H1 (cell line): ENCODE measurements around the gene DOCK11. TPM values are rescaled to one million over a fixed set of nuclear protein-coding genes. Genes with fewer than 3 reads are reported as not detected.

Experiments
- CTCF ChIA-PET: fragments of 300-600 bp; sonication (Branson Sonifier 250); formaldehyde crosslinking; loops from one replicate; lab custom pipeline; 2021; ENCODE audit not compliant: partially characterized antibody; lab: Charles Lee
- POLR2A ChIA-PET: fragments of 300-600 bp; sonication (Branson Sonifier 250); formaldehyde crosslinking; loops from one replicate; lab custom pipeline; 2021; ENCODE audit warnings: inconsistent platforms; ENCODE audit not compliant: partially characterized antibody; lab: Charles Lee
- DNase-seq, 2 experiments: peaks; one replicate each; pipeline versions ENCODE4 v3.0.0 to v3.0.0-alpha.2; 2010 to 2022; ENCODE audit warnings: low spot score in 2 of 2, low read depth in 1 of 2, mixed read lengths in 1 of 2
- FAIRE-seq: peaks from 2 replicates; lab custom pipeline; 2011; peaks lifted over from hg19 to GRCh38; lab: Jason Lieb, UNC
- H2AFZ ChIP-seq: 2 replicates; pipeline ENCODE4 v1.8.1; 2012; ENCODE audit warnings: low read length, inconsistent platforms
- H2AK5ac ChIP-seq: 2 replicates; pipeline ENCODE4 v1.6.1; 2013; ENCODE audit warnings: low read depth, low read length
- H2BK120ac ChIP-seq: replicated peaks from 2 replicates; pipeline ENCODE3; 2013; ENCODE audit warnings: low read depth, low read length, inconsistent platforms
- H2BK12ac ChIP-seq: 2 replicates; pipeline ENCODE4 v1.6.1; 2013; ENCODE audit warnings: low read depth, low read length
- H2BK15ac ChIP-seq: 2 replicates; pipeline ENCODE4 v1.6.1; 2013; ENCODE audit warnings: low read length
- H2BK20ac ChIP-seq: 2 replicates; pipeline ENCODE4 v1.6.1; 2013; ENCODE audit warnings: low read length
- H2BK5ac ChIP-seq: 2 replicates; pipeline ENCODE4 v1.6.1; 2013; ENCODE audit warnings: low read depth, low read length
- H3K14ac ChIP-seq: 2 replicates; pipeline ENCODE4 v1.6.1; 2013; ENCODE audit warnings: inconsistent platforms; ENCODE audit not compliant: insufficient read length
- H3K18ac ChIP-seq: 2 replicates; pipeline ENCODE4 v1.6.1; 2013; ENCODE audit warnings: low read length; ENCODE audit errors: extremely low read depth
- H3K23ac ChIP-seq: 2 replicates; pipeline ENCODE4 v1.6.1; 2013; ENCODE audit warnings: inconsistent platforms; ENCODE audit not compliant: insufficient read length
- H3K23me2 ChIP-seq: 2 replicates; pipeline ENCODE4 v1.6.1; 2013; ENCODE audit warnings: low read depth, low read length
- H3K27ac ChIP-seq: 2 replicates; pipeline ENCODE4 v1.6.1; 2011; ENCODE audit warnings: low read depth, low read length, inconsistent platforms
- H3K27me3 ChIP-seq, 4 experiments: replicated peaks in 1 of 4; 1 replicate in 1 of 4; 2 replicates in 3 of 4; pipeline versions ENCODE4 v1.6.1 to v1.8.1; 2011 to 2013; ENCODE audit warnings: low read length in 3 of 4, mild to moderate bottlenecking in 3 of 4, inconsistent platforms in 2 of 4, mixed read lengths in 2 of 4, moderate library complexity in 1 of 4; ENCODE audit not compliant: control insufficient read depth in 3 of 4, insufficient read depth in 3 of 4; ENCODE audit errors: extremely low read depth in 1 of 4
- H3K36me3 ChIP-seq, 4 experiments: 2 replicates each; pipeline versions ENCODE4 v1.6.1 to v1.8.1; 2011 to 2013; ENCODE audit warnings: mild to moderate bottlenecking in 4 of 4, low read length in 3 of 4, moderate library complexity in 2 of 4, control low read depth in 1 of 4, inconsistent platforms in 1 of 4; ENCODE audit not compliant: insufficient read depth in 4 of 4, control insufficient read depth in 2 of 4
- H3K4ac ChIP-seq: replicated peaks from 2 replicates; pipeline ENCODE3; 2013; ENCODE audit warnings: low read length, low read depth, mixed read lengths, inconsistent platforms; ENCODE audit not compliant: insufficient read length
- H3K4me1 ChIP-seq, 4 experiments: replicated peaks in 1 of 4; 1 replicate in 1 of 4; 2 replicates in 3 of 4; pipeline versions ENCODE4 v1.6.1 to v1.8.1; 2011 to 2013; ENCODE audit warnings: low read length in 3 of 4, inconsistent platforms in 2 of 4, mixed read lengths in 1 of 4; ENCODE audit not compliant: insufficient read depth in 4 of 4, control insufficient read depth in 3 of 4
- H3K4me2 ChIP-seq, 2 experiments: 2 replicates each; pipeline versions ENCODE4 v1.6.1 to v1.8.1; 2011 to 2013; ENCODE audit warnings: low read depth in 2 of 2, low read length in 2 of 2, control low read depth in 1 of 2, inconsistent platforms in 1 of 2, mild to moderate bottlenecking in 1 of 2; ENCODE audit not compliant: insufficient read depth in 1 of 2
- H3K4me3 ChIP-seq, 4 experiments: fragments of 200-600, 300-600 bp in 1 of 4; sonication (generic), shearing (Covaris generic), sonication (Bioruptor Twin) in 1 of 4; 2 replicates each; pipeline versions ENCODE4 v1.5.1 to v1.8.1; 2011 to 2016; ENCODE audit warnings: low read length in 4 of 4, low read depth in 3 of 4, control low read depth in 2 of 4, inconsistent platforms in 2 of 4, mild to moderate bottlenecking in 2 of 4, mixed read lengths in 1 of 4, moderate library complexity in 1 of 4; ENCODE audit not compliant: insufficient read depth in 2 of 4; ENCODE audit errors: extremely low read depth in 1 of 4
- H3K56ac ChIP-seq: replicated peaks from 2 replicates; pipeline ENCODE3; 2013; ENCODE audit warnings: low read depth, mild to moderate bottlenecking, mixed read lengths, low read length, inconsistent platforms; ENCODE audit not compliant: insufficient read length
- H3K79me1 ChIP-seq: 2 replicates; pipeline ENCODE4 v1.6.1; 2013; ENCODE audit warnings: low read depth, low read length, control low read depth
- H3K79me2 ChIP-seq, 2 experiments: 2 replicates each; pipeline versions ENCODE4 v1.6.1 to v1.8.1; 2012 to 2013; ENCODE audit warnings: low read length in 2 of 2, mild to moderate bottlenecking in 2 of 2, inconsistent platforms in 1 of 2; ENCODE audit not compliant: insufficient read depth in 2 of 2, control insufficient read depth in 1 of 2
- H3K9ac ChIP-seq, 4 experiments: replicated peaks in 1 of 4; 1 replicate in 1 of 4; 2 replicates in 3 of 4; pipeline versions ENCODE4 v1.6.1 to v1.8.1; 2011 to 2013; ENCODE audit warnings: low read depth in 3 of 4, low read length in 3 of 4, control low read depth in 2 of 4, mild to moderate bottlenecking in 2 of 4, moderate library complexity in 2 of 4, inconsistent platforms in 1 of 4; ENCODE audit errors: extremely low read depth in 1 of 4
- H3K9me3 ChIP-seq, 2 experiments: 2 replicates each; pipeline versions ENCODE4 v1.6.1 to v1.8.1; 2012 to 2013; ENCODE audit warnings: mild to moderate bottlenecking in 2 of 2, moderate library complexity in 2 of 2, control low read depth in 1 of 2, inconsistent platforms in 1 of 2, low read depth in 1 of 2, low read length in 1 of 2, mixed read lengths in 1 of 2; ENCODE audit not compliant: insufficient read depth in 2 of 2
- H4K20me1 ChIP-seq, 2 experiments: replicated peaks in 1 of 2; 2 replicates each; pipeline versions ENCODE3 to v1.8.1; 2011 to 2013; ENCODE audit warnings: inconsistent platforms in 2 of 2, low read length in 2 of 2, mild to moderate bottlenecking in 1 of 2; ENCODE audit not compliant: insufficient read depth in 2 of 2, control insufficient read depth in 1 of 2
- H4K5ac ChIP-seq: 2 replicates; pipeline ENCODE4 v1.6.1; 2013; ENCODE audit warnings: low read length, low read depth, mixed read lengths, inconsistent platforms; ENCODE audit not compliant: insufficient read length
- H4K8ac ChIP-seq: 2 replicates; pipeline ENCODE4 v1.8.0; 2013; ENCODE audit warnings: mild to moderate bottlenecking, moderate library complexity, low read length, inconsistent platforms; ENCODE audit not compliant: insufficient read depth; ENCODE audit errors: extremely low read depth
- H4K91ac ChIP-seq: replicated peaks from 2 replicates; pipeline ENCODE3; 2013; ENCODE audit warnings: low read length, mixed read lengths, inconsistent platforms; ENCODE audit not compliant: insufficient read length
- CHD2 ChIP-seq: IDR thresholded peaks from 2 replicates; pipeline ENCODE4 v1.6.1; 2012; ENCODE audit warnings: low read length, improper control_type of control experiment
- WGBS, 2 experiments: shearing (Covaris generic) in 1 of 2; methylation state at CpG; one replicate each; pipeline versions ENCODE4 v1.1.6 to v1.1.7; 2013 to 2015; ENCODE audit warnings: low lambda C conversion rate in 2 of 2, mixed read lengths in 2 of 2, inconsistent platforms in 1 of 2, low coverage in 1 of 2, missing lambda C conversion rate in 1 of 2; ENCODE audit not compliant: insufficient replicate concordance in 2 of 2, insufficient coverage in 1 of 2, insufficient read length in 1 of 2; ENCODE audit errors: extremely low coverage in 1 of 2, missing lambda C conversion rate in 1 of 2; 5-methylcytosine and 5-hydroxymethylcytosine counted together
- polyA plus RNA-seq, 7 experiments: library from polyadenylated mRNA; depleted of rRNA in 3 of 7; stranded (reverse) in 5 of 7; unstranded in 2 of 7; fragments of >200 nt in 5 of 7; fragments of 200-250 nt in 2 of 7; gene quantifications; 1 replicate in 5 of 7; 2 replicates in 1 of 7; 4 replicates in 1 of 7; pipeline versions ENCODE4 v1.2.1 to v1.2.3, GENCODE V29; 2011 to 2013; ENCODE audit warnings: missing spikeins in 2 of 7, mixed read lengths in 2 of 7
- total RNA-seq: library from RNA; stranded (reverse); fragmentation: NEBNext Ultra II Directional; extraction: Animal tissue kit (Norgen Biotek cat#: 25700); gene quantifications from 2 replicates; pipeline ENCODE4 v1.2.1, GENCODE V29; 2021

Gene DOCK11
- total and polyA plus RNA-seq, 2 of the 8 experiments (the other 6 are each of a cell fraction or from before 2014, with no cell fraction given): 4.9 to 12.0 TPM

DNA sequence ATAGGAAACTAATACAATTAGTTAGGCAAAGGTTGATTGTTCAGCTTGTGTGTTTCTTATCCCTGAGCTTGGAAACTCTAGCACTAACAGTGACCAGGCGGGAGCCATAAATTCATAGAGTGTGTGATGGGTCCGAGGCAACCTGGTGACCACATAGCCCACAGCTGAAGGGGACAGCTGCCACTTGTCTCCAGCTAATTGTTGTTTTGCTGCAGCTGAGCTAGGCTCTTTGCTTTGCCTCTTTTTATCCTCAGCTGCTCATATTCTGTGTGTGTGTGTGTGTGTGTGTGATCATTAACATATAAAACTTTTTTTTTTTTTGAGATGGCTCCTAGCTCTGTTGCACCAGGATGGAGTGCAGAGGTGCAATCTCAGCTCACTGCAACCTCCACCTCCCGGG, 53.2 kb downstream of the DOCK11 start:
- H3K27ac ChIP-seq: no peak overlapping the region
- CTCF ChIA-PET: no interaction called here
- no peaks in the 10 kb centered on the region for H3K4me1 ChIP-seq
- H4K8ac ChIP-seq: no peak overlapping the region
- H2BK120ac ChIP-seq: no peak overlapping the region
- H3K23ac ChIP-seq: no peak overlapping the region
- H3K18ac ChIP-seq: no peak overlapping the region
- no peaks in the 10 kb centered on the region for H3K79me1 ChIP-seq
- H2BK15ac ChIP-seq: no peak overlapping the region
- H3K14ac ChIP-seq: no peak overlapping the region
- H3K9me3 ChIP-seq: no peaks in the 10 kb centered on the region
- H2AFZ ChIP-seq: no peak overlapping the region
- no peak overlapping the region for H4K91ac ChIP-seq
- no peaks in the 10 kb centered on the region for H4K20me1 ChIP-seq
- H3K79me2 ChIP-seq: no peaks in the 10 kb centered on the region
- DNase-seq (no peak), FAIRE-seq (no peak)
- no peaks in the 10 kb centered on the region for H3K36me3 ChIP-seq
- no peak overlapping the region for H2BK20ac ChIP-seq
- no peaks in the 10 kb centered on the region for H3K23me2 ChIP-seq
- H2BK12ac ChIP-seq: no peak overlapping the region
- no peak overlapping the region for H4K5ac ChIP-seq
- H2BK5ac ChIP-seq: no peak overlapping the region
- no peak overlapping the region for H2AK5ac ChIP-seq
- no peak overlapping the region for H3K9ac ChIP-seq
- no peaks in the 10 kb centered on the region for H3K27me3 ChIP-seq
- no peak overlapping the region for H3K4ac ChIP-seq
- 100% methylated on average over 3 of the region's 3 CpGs; no CpG with 5 or more reads in 1 of the 2 experiments for WGBS, 2 experiments
- H3K56ac ChIP-seq: no peak overlapping the region
- no peak overlapping the region for H3K4me2 ChIP-seq
- POLR2A ChIA-PET: no interaction called here
- H3K4me3 ChIP-seq: no peak overlapping the region
- TF ChIP-seq CHD2: no peak
